Heart right ventricle (tissue), 16 donors: ENCODE data around the gene SH3RF3. TPM values are rescaled to one million over a fixed set of nuclear protein-coding genes. Genes with fewer than 3 reads are reported as not detected.

Experiments used
- ATAC-seq, 8 donors: fragments of 200-7000 bp; cut with Tn5 transposase; one replicate each; pipeline ENCODE4 v1.9.1; 2020; ENCODE audit warnings: mild to moderate bottlenecking in 8 of 8, moderate library complexity in 8 of 8, moderate number of reproducible peaks in 1 of 8
- DNase-seq, 2 donors: peaks; one replicate each; pipeline ENCODE4 v3.0.0-alpha.2; 2020
- H3K27ac ChIP-seq, 10 donors: fragments of 200-600 bp; sonication (generic) in 2 of 10; one replicate each; pipeline versions ENCODE4 v1.5.0 to v1.8.0; 2020 to 2022; ENCODE audit warnings: mild to moderate bottlenecking in 3 of 10
- H3K27me3 ChIP-seq, 7 donors: fragments of 200-600 bp; one replicate each; pipeline ENCODE4 v1.8.0; 2021 to 2022; ENCODE audit warnings: mild to moderate bottlenecking in 2 of 7
- H3K36me3 ChIP-seq, 9 donors: fragments of 200-600 bp; sonication (generic) in 1 of 9; one replicate each; pipeline versions ENCODE4 v1.5.0 to v1.8.0; 2020 to 2022; ENCODE audit warnings: mild to moderate bottlenecking in 2 of 9
- H3K4me1 ChIP-seq, 9 donors: fragments of 200-600 bp; sonication (generic) in 1 of 9; one replicate each; pipeline versions ENCODE4 v1.5.0 to v1.8.0; 2020 to 2022; ENCODE audit warnings: mild to moderate bottlenecking in 4 of 9
- H3K4me3 ChIP-seq, 10 donors: fragments of 200-600 bp; sonication (generic) in 2 of 10; one replicate each; pipeline versions ENCODE4 v1.5.0 to v1.8.0; 2020 to 2022; ENCODE audit warnings: mild to moderate bottlenecking in 7 of 10, moderate library complexity in 2 of 10
- H3K9me3 ChIP-seq, 11 donors: fragments of 200-600 bp in 10 of 11; sonication (generic) in 2 of 11; one replicate each; pipeline versions ENCODE4 v1.5.0 to v1.8.0; 2013 to 2022; ENCODE audit warnings: mild to moderate bottlenecking in 2 of 11, control low read depth in 1 of 11, moderate library complexity in 1 of 11
- CTCF ChIP-seq, 9 donors: fragments of 200-600 bp; sonication (generic) in 2 of 9; IDR thresholded peaks; one replicate each; pipeline versions ENCODE4 v1.5.0 to v1.8.0; 2021 to 2022; ENCODE audit warnings: antibody characterized with exemption in 9 of 9, mild to moderate bottlenecking in 5 of 9, moderate library complexity in 1 of 9
- WGBS, 2 donors: extraction: QIAGEN DNeasy Blood & Tissue Kit; methylation state at CpG; one replicate each; pipeline ENCODE4 v1.1.7; 2013; ENCODE audit warnings: inconsistent platforms in 1 of 2; 5-methylcytosine and 5-hydroxymethylcytosine counted together
- intact Hi-C, 10 donors: fragments of 100-400 bp; cut with DNase I; formaldehyde crosslinking; loops; one replicate each; pipeline versions ENCODE4 v1.11.1 to v1.14.2; 2022
- polyA plus RNA-seq, 2 donors: library from polyadenylated mRNA; stranded (reverse); fragments of 200-250 nt; gene quantifications; one replicate each; pipeline ENCODE4 v1.2.3, GENCODE V29; 2013
- total RNA-seq, 10 donors: library from RNA; stranded (reverse); fragmentation: NEBNext Ultra II Directional in 3 of 10; extraction: Animal tissue kit (Norgen Biotek cat#: 25700) in 3 of 10; gene quantifications; one replicate each; pipeline versions ENCODE4 v1.2.1 to v1.2.4, GENCODE V29; 2021 to 2023
- donor health status: Arrhythmogenic right ventricular cardiomyopathy.
- donor health status: ischemic (EF 13 %, LVEDD 7.1; RV severe dilation, severe dysfunction).
- donor health status: healthy with polysubstance abuse.
- donor health status: DM: no; HTN: yes; CAD: no.
- donor health status: DM: no; HTN: no; CAD: no.
- donor health status: ischemic (EF 25% LVEDD 6.9; RV normal size, moderate dysfunction).
- donor health status: ischemic (EF 25% LVEDD 5.7; RV mildly dilated, moderate dysfunction).
- donor health status: healthy.
- donor health status: DM: yes; HTN: yes; CAD: no.
- donor health status: Ischemic cardiomyopathy.
- donor health status: ischemic (EF 35%, LVEDD 5.7; RV mildly dilated, moderate dysfunction).
- donor health status: nonischemic (EF 11% LVEDD 7.7; RV severe dilation, severe dysfunction).
- donor health status: DM: yes; HTN: yes; CAD: no.
- donor health status: PGD.
- donor health status: ischemic (EF 29% LVEDD 5.4; RV normal size, mild dysfunction).
- donor health status: nonischemic (EF 23%, LVEDD 6.1; RV moderate dilation, normal function).

SH3RF3 gene
- total and polyA plus RNA-seq, 12 donors, result 5.0 to 11.5 (median 8.6) TPM

- TF ChIP-seq CTCF (IDR thresholded peaks at IDR 0.05), result peak in 6 of 9 donors; percentile 9 to 45 (median 26)
- no peaks in the 10 kb centered on the region for H3K9me3 ChIP-seq
- no peak overlapping the region for H3K27ac ChIP-seq
- peak in 1 of 8 donors; percentile 26 for ATAC-seq
- no peaks in the 10 kb centered on the region for H3K27me3 ChIP-seq
- peaks cover 13 to 72% (median 36%) of the 10 kb centered on the region in 9 donors for H3K4me1 ChIP-seq
- intact Hi-C loops, result loop anchor here in 3 of 10 donors (10.0 kb wide), 3 partner anchors 126 to 244 kb away; no protein-coding TSS in a partner anchor
- WGBS, 2 donors, result 75 to 83% methylated on average over 8 of the region's 8 CpGs
- no peak for DNase-seq
- no peaks in the 10 kb centered on the region for H3K36me3 ChIP-seq
- no peak overlapping the region for H3K4me3 ChIP-seq
Measured at GRCh38 chr2:109260886-109261700, 132.1 kb downstream of the SH3RF3 start.

GRCh38 chr2:109261906-109262631 lies 133.1 kb downstream of the SH3RF3 start:
- WGBS, 2 donors, result 84 to 87% methylated on average over 10 of the region's 10 CpGs
- intact Hi-C loops, result loop anchor here in 3 of 10 donors (10.0 kb wide), 3 partner anchors 127 to 243 kb away; no protein-coding TSS in a partner anchor
- H3K27ac ChIP-seq, result no peak overlapping the region
- no peaks in the 10 kb centered on the region for H3K27me3 ChIP-seq
- no peaks in the 10 kb centered on the region for H3K9me3 ChIP-seq
- H3K4me1 ChIP-seq, result peaks cover 9 to 72% (median 35%) of the 10 kb centered on the region in 9 donors
- TF ChIP-seq CTCF (IDR thresholded peaks at IDR 0.05), result no peak
- H3K36me3 ChIP-seq, result no peaks in the 10 kb centered on the region
- ATAC-seq (no peak), DNase-seq (no peak)
- H3K4me3 ChIP-seq, result no peak overlapping the region

GRCh38 chr2:109264595-109265328 lies 135.8 kb downstream of the SH3RF3 start:
- Histone ChIP-seq H3K9me3 (no peaks in the 10 kb centered on the region), H3K27ac (no peak overlapping the region), H3K27me3 (no peaks in the 10 kb centered on the region), H3K36me3 (no peaks in the 10 kb centered on the region), H3K4me1 (peaks cover 7 to 60% (median 32%) of the 10 kb centered on the region in 9 donors), H3K4me3 (no peak overlapping the region)
- TF ChIP-seq CTCF (IDR thresholded peaks at IDR 0.05), result no peak
- no peak for DNase-seq
- whole genome bisulfite sequencing, 2 donors, result 77 to 78% methylated on average over 12 of the region's 12 CpGs
- ATAC-seq, result peak in 3 of 8 donors; percentile 24 to 39 (median 37)
- intact Hi-C loops, result loop anchor here in 3 of 10 donors (10.0 kb wide), 3 partner anchors 130 to 240 kb away; no protein-coding TSS in a partner anchor

- no peak for ATAC-seq
- Histone ChIP-seq H3K27me3 (no peaks in the 10 kb centered on the region), H3K27ac (no peak overlapping the region), H3K4me1 (peaks cover 7 to 65% (median 32%) of the 10 kb centered on the region in 9 donors), H3K36me3 (no peaks in the 10 kb centered on the region), H3K9me3 (no peaks in the 10 kb centered on the region), H3K4me3 (no peak overlapping the region)
- TF ChIP-seq CTCF (IDR thresholded peaks at IDR 0.05), result no peak
- intact Hi-C loops, result loop anchor here in 3 of 10 donors (10.0 kb wide), 3 partner anchors 131 to 239 kb away; no protein-coding TSS in a partner anchor
- DNase-seq, result no peak
- 64 to 66% methylated on average over 2 of the region's 2 CpGs for WGBS, 2 donors
Measured at GRCh38 chr2:109265369-109265768, 136.4 kb downstream of the SH3RF3 start.
